Epithelial cell of proximal tubule (primary cell): Measurements from ENCODE around the gene ZNF467. TPM values are rescaled to one million over a fixed set of nuclear protein-coding genes. Genes with fewer than 3 reads are reported as not detected.

Experiments
- DNase-seq: peaks from one replicate; pipeline ENCODE4 v3.0.0-alpha.2; 2011; ENCODE audit warnings: low read depth
- H3K4me3 ChIP-seq: 2 replicates; pipeline ENCODE4 v1.5.1; 2011; ENCODE audit warnings: low read depth, mild to moderate bottlenecking, low read length
- CTCF ChIP-seq: conservative IDR thresholded peaks from 2 replicates; pipeline ENCODE4 v1.5.1; 2012; ENCODE audit warnings: low read depth, mild to moderate bottlenecking, low read length
- total RNA-seq: library from RNA; depleted of rRNA; stranded (reverse); fragments of >200 nt; gene quantifications from 2 replicates; pipeline ENCODE4 v1.2.3, GENCODE V29; 2015

ZNF467 gene
- total RNA-seq, 1 donor from 2014 or later: 0.12 TPM

GRCh38 chr7:149768931-149769330 lies 4.5 kb downstream of the ZNF467 start:
- no peak for TF ChIP-seq CTCF
- H3K4me3 ChIP-seq: no peak overlapping the region
- DNase-seq: no peak

- DNase-seq: no peak
- no peak overlapping the region for H3K4me3 ChIP-seq
- TF ChIP-seq CTCF: no peak
Measured at GRCh38 chr7:149767068-149767467, 6.3 kb downstream of the ZNF467 start.

- TF ChIP-seq CTCF: no peak
- DNase-seq: no peak
- no peak overlapping the region for H3K4me3 ChIP-seq
Measured at GRCh38 chr7:149766135-149766675, 7.2 kb downstream of the ZNF467 start.

- TF ChIP-seq CTCF: no peak
- H3K4me3 ChIP-seq: no peak overlapping the region
- no peak for DNase-seq
Measured at GRCh38 chr7:149765399-149766121, 7.8 kb downstream of the ZNF467 start.

GRCh38 chr7:149764481-149765398 lies 8.6 kb downstream of the ZNF467 start:
- TF ChIP-seq CTCF: no peak
- H3K4me3 ChIP-seq: no peak overlapping the region
- no peak for DNase-seq

- H3K4me3 ChIP-seq: no peak overlapping the region
- DNase-seq: no peak
- TF ChIP-seq CTCF: no peak
Measured at GRCh38 chr7:149763563-149764240, 9.7 kb downstream of the ZNF467 start.
